B cell (primary cell): ENCODE measurements around the gene LYRM2.

Source experiments
- CTCF ChIP-seq: fragments of 200-600 bp; IDR thresholded peaks from one replicate; pipeline ENCODE4 v1.8.0; 2022; ENCODE audit warnings: antibody characterized with exemption, mild to moderate bottlenecking
- EZH2 ChIP-seq: IDR thresholded peaks from 2 replicates; pipeline ENCODE4 v1.6.1; 2012; ENCODE audit warnings: borderline replicate concordance, low read depth, mild to moderate bottlenecking, moderate library complexity, low read length; ENCODE audit not compliant: insufficient read depth, poor library complexity, severe bottlenecking

GRCh38 chr6:89536231-89536630 is 102.3 kb downstream of the LYRM2 start:
- no peak for TF ChIP-seq CTCF
- no peak for TF ChIP-seq EZH2
